Measurements from ENCODE around the gene ZEB2. TPM values are rescaled to one million over a fixed set of nuclear protein-coding genes. Genes with fewer than 3 reads are reported as not detected.

Gene ZEB2
- total RNA-seq, 1 donor from 2014 or later, result 89.1 TPM

DNA sequence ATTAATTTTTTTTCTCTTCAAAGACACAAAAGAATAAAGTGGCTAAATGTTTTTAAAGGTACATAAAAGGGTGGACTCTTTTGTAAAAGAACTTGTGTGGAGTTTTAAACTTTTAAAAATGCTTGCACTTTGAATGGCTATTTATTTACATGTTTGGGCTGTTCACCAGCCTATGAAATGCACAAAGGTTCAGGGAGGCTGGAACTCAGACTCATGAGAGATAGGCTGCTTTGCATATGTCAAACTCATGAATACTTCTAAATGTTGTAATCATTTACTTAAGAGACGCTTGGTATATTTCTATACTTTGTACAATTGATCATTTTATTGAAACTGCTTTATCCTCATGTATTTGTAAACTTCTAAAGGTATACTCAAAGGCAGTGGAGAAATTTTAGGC, 79.9 kb downstream of the ZEB2 start:
- Histone ChIP-seq H3K9me3 (replicated peaks) (no peaks in the 10 kb centered on the region), H3K27me3 (ENCODE audit: low read depth) (no peaks in the 10 kb centered on the region), H3K27ac (replicated peaks) (no peak overlapping the region), H3K4me1 (peaks cover 73% of the 10 kb centered on the region), H3K36me3 (peaks cover 5% of the 10 kb centered on the region), H3K4me3 (no peak overlapping the region)
- intact Hi-C loops (cut with micrococcal nuclease), result no loop called here
- TF ChIP-seq, protein P1, sequence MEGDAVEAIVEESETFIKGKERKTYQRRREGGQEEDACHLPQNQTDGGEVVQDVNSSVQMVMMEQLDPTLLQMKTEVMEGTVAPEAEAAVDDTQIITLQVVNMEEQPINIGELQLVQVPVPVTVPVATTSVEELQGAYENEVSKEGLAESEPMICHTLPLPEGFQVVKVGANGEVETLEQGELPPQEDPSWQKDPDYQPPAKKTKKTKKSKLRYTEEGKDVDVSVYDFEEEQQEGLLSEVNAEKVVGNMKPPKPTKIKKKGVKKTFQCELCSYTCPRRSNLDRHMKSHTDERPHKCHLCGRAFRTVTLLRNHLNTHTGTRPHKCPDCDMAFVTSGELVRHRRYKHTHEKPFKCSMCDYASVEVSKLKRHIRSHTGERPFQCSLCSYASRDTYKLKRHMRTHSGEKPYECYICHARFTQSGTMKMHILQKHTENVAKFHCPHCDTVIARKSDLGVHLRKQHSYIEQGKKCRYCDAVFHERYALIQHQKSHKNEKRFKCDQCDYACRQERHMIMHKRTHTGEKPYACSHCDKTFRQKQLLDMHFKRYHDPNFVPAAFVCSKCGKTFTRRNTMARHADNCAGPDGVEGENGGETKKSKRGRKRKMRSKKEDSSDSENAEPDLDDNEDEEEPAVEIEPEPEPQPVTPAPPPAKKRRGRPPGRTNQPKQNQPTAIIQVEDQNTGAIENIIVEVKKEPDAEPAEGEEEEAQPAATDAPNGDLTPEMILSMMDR (IDR thresholded peaks at IDR 0.05; ENCODE audit: borderline replicate concordance), result no peak
- DNase-seq, result no peak

DNA sequence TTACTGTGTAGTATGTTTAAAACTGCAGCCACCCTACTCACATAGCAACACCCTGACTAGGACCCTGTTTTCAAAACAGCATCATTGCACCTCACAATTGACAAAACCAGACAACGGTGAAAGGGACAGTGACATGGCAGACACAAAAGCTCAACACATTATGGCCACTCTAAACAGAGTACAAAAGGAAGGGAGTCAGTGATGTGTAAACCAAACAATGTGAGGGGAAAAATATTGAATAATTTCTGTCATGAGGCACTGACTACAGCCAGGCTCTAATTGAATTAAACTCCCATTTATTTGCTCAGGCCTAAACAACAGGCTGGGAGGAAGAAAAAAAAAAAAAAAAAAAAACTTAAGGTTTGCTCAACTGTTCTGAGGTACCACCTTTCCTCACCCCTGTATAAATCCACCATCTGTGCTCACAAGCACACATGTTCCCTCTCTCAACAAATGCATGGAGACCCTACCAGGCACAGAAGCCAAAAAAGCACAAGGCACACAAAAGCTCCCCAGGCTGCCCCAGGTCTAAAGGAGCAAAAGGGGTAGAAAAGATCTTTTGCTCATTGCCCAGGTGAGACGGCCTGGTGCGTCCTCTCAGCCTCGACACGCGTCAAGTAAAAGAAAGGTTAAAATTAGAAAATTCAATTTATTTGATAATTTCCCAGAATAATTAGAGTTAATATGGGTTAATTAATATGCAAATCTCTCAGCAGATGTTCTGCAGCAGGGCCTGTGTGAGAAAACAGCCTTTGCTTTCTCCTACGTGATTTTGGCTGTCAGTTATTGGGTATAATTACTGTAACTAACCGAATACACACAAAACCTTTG, 80.9 kb downstream of the ZEB2 start:
- no peak overlapping the region for H3K4me3 ChIP-seq
- intact Hi-C loops (cut with micrococcal nuclease), result no loop called here
- peaks cover 6% of the 10 kb centered on the region for H3K36me3 ChIP-seq
- H3K4me1 ChIP-seq, result peaks cover 74% of the 10 kb centered on the region
- peak overlapping the region; percentile 20 for H3K27ac ChIP-seq (replicated peaks)
- no peak for DNase-seq
- H3K27me3 ChIP-seq (ENCODE audit: low read depth), result no peaks in the 10 kb centered on the region
- TF ChIP-seq, protein P1 (IDR thresholded peaks at IDR 0.05; ENCODE audit: borderline replicate concordance), result no peak
- H3K9me3 ChIP-seq (replicated peaks), result no peaks in the 10 kb centered on the region

DNA sequence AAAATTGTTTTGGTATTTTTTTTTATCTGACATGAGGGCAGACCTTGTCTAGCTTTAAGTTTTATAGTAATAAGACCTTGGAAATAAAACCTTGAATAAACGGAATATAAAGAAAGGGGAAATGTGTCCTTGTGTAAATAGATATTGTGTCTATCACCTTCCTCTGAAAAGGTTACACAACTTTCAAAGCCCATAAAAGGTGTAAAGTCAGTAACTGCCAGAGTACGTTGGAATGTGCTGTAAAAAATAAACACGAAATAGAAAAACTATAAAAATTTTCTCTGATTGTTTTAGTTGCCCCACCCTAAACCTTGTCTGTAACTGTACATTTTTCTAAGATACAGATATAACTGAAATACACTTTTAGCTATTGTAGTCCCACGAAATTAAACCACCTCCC, 82.3 kb downstream of the ZEB2 start:
- H3K27ac ChIP-seq (replicated peaks), result no peak overlapping the region
- TF ChIP-seq, protein P1 (IDR thresholded peaks at IDR 0.05; ENCODE audit: borderline replicate concordance), result no peak
- peaks cover 6% of the 10 kb centered on the region for H3K36me3 ChIP-seq
- H3K4me1 ChIP-seq, result peaks cover 74% of the 10 kb centered on the region
- H3K9me3 ChIP-seq (replicated peaks), result no peaks in the 10 kb centered on the region
- no peak for DNase-seq
- intact Hi-C loops (cut with micrococcal nuclease), result no loop called here
- no peaks in the 10 kb centered on the region for H3K27me3 ChIP-seq (ENCODE audit: low read depth)
- no peak overlapping the region for H3K4me3 ChIP-seq

DNA sequence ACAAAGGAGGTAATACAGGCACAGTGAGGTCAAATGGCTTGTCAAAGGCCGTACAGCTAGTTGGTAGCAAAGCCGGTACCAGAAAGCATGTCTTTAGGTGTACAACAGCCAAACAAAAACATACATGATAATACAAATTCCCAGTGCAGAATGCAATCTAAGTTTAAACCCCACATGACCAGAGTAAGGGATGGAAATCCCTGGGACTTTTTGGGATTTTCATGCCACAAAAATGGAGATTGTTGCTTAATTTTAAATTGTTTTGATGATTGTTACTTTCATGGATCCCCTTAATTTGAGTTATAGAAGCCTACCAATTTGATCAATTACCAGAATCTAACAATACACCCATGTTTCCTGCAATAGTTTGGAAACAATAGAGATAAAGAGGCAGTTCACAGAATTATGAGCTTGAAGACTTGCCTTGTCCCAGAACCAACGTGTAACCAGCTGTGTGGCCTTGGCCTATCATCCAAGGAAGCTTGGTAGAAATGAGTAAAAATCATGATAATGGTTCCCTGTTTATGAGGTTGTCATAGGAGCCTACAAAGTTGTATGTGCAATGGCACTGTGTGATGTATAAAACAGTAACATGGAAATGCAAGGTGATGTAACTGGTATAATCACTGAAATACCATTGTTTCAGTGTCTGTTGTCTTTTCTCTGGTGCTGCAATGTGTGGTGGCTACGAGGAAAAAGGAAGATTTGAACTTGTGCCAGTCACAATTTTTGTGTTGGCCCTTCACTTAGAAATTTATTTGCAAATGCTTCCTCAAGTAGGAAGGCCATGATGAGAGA, 85.3 kb downstream of the ZEB2 start:
- Histone ChIP-seq H3K36me3 (peaks cover 6% of the 10 kb centered on the region), H3K27me3 (ENCODE audit: low read depth) (no peaks in the 10 kb centered on the region), H3K27ac (replicated peaks) (peak overlapping the region; percentile 5), H3K4me1 (peaks cover 78% of the 10 kb centered on the region), H3K9me3 (replicated peaks) (no peaks in the 10 kb centered on the region), H3K4me3 (no peak overlapping the region)
- intact Hi-C loops (cut with micrococcal nuclease), result no loop called here
- TF ChIP-seq, protein P1 (IDR thresholded peaks at IDR 0.05; ENCODE audit: borderline replicate concordance), result no peak
- DNase-seq, result no peak

DNA sequence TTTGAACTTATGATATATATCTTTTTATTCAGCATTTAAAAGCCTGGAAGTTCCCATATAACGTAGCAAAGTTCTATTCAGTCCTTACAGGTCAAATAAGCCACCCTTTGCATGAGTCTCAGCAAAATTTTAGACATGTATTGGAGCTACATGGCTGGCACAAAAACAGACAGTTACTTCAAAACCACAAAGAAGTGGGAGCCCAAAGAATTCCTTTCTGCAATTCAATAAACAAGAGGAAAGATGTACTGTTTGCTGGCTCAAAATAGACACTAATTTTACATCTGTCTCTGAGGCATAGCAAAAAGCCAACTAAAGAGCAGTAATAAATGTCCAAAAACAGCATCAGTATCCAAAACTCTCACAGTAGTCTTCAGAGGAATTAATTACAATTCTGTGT, 87.0 kb downstream of the ZEB2 start:
- Histone ChIP-seq H3K36me3 (peaks cover 13% of the 10 kb centered on the region), H3K4me1 (peaks cover 82% of the 10 kb centered on the region), H3K27me3 (ENCODE audit: low read depth) (no peaks in the 10 kb centered on the region), H3K4me3 (no peak overlapping the region), H3K27ac (replicated peaks) (peak overlapping the region; percentile 88), H3K9me3 (replicated peaks) (no peaks in the 10 kb centered on the region)
- intact Hi-C loops (cut with micrococcal nuclease), result no loop called here
- DNase-seq, result no peak
- TF ChIP-seq, protein P1 (IDR thresholded peaks at IDR 0.05; ENCODE audit: borderline replicate concordance), result no peak
